Retinal pigment epithelial cell (primary cell): ENCODE data around the gene ATAD1.

Experiments
- DNase-seq: peaks from one replicate; pipeline ENCODE4 v3.0.0-alpha.2; 2010; ENCODE audit warnings: low read depth
- H3K4me3 ChIP-seq: 2 replicates; pipeline ENCODE4 v1.5.1; 2011; ENCODE audit warnings: mild to moderate bottlenecking, low read length, control low read depth, moderate library complexity
- TF ChIP-seq, protein P1 (sequence below): conservative IDR thresholded peaks from 2 replicates; pipeline ENCODE4 v1.5.1; 2011; ENCODE audit warnings: low read depth, low read length, control low read depth, inconsistent platforms

ATAD1 gene

DNA sequence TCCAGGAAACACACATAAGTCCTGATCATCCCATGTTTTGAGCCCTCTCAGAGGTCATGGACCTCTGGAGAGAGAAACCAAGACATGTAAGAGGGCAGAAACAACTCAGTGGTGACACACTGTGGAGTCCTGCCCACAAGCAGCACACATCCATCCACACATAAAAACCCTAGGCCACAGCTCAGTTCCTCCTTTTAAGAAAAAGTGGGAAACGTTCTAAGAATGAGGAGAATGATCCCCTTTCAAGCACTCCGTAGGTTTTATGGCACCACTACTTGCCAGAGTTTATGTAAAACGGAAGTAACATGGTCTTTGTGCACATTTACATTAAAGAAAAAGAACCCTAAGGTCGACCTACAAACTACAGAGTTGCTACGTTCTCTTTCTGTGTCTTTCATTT lies 19.9 kb downstream of the ATAD1 start:
- no peak overlapping the region for H3K4me3 ChIP-seq
- TF ChIP-seq, protein P1, sequence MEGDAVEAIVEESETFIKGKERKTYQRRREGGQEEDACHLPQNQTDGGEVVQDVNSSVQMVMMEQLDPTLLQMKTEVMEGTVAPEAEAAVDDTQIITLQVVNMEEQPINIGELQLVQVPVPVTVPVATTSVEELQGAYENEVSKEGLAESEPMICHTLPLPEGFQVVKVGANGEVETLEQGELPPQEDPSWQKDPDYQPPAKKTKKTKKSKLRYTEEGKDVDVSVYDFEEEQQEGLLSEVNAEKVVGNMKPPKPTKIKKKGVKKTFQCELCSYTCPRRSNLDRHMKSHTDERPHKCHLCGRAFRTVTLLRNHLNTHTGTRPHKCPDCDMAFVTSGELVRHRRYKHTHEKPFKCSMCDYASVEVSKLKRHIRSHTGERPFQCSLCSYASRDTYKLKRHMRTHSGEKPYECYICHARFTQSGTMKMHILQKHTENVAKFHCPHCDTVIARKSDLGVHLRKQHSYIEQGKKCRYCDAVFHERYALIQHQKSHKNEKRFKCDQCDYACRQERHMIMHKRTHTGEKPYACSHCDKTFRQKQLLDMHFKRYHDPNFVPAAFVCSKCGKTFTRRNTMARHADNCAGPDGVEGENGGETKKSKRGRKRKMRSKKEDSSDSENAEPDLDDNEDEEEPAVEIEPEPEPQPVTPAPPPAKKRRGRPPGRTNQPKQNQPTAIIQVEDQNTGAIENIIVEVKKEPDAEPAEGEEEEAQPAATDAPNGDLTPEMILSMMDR, result no peak
- DNase-seq, result no peak

DNA sequence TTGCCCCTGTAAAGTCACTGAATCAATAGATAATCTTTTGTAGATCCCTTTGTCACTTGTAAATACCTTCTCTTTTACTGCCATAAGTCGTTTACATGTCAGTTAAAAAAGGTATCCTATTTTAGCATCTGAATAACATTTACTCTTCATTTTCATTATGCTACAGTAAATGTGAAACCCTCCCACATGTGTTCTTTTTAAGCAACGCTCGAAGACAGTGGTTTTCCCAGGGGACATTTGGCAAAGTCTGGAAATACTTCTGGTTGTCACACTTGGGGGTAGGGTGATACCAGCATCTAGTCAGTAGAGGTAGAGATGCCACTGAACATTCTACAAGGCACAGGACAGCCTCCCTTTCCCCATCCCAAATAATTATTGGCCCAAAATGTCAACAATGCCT lies 23.7 kb downstream of the ATAD1 start:
- DNase-seq, result no peak
- TF ChIP-seq, protein P1, result no peak
- H3K4me3 ChIP-seq, result no peak overlapping the region

DNA sequence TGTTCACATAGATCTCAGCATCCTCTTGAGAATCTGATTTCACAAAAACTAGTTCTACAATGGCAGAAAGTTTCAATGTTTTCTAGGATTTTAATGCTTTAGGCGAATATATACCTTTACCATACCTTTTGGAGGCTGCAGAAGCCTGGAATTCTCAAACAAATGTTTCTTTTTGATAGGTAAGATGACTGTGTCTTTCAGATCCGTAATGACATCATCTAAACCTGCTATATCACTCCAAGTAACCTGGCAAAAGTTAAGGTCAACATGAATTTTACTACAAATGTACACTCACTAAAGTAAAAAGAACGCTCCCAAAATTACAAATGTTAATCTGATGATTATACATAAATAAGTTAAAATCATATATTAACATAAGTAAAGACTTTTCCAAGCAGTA lies 27.8 kb downstream of the ATAD1 start:
- DNase-seq, result no peak
- TF ChIP-seq, protein P1, result no peak
- no peak overlapping the region for H3K4me3 ChIP-seq

DNA sequence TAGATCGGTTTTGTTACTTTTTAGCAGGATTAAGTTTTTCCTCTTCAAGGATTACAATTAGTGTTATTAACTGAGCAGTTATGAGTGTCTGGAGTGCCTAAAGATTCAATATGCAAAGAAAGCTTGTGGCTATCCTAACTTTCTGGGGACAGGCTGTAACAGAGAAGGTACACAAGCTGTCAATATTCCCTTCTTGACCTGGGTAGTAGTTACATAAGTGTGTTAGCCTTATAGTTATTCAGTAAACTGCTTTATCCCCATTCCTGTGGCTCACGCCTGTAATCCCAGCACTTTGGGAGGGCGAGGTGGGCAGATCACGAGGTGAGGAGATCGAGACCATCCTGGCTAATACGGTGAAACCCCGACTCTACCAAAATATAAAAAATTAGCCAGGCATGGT lies 31.6 kb downstream of the ATAD1 start:
- no peak overlapping the region for H3K4me3 ChIP-seq
- TF ChIP-seq, protein P1, result no peak
- DNase-seq, result no peak

DNA sequence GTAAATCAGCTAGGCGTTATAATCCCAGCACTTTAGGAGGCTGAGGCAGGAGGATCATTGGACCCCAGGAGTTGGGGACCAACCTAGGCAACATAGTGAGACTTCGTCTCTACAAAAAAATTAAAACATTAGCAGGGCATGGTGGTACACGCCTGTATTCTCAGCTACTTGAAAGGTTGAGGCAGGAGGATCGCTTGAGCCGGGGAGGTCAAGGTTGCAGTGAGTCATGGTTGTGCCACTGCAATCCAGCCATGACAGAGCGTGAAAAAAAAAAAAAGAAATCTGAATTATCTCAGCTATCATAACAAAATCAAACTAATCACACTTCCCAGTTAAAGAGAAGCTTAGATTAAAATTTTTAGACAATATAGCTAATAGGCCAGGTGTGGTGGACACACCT lies 35.3 kb downstream of the ATAD1 start:
- no peak overlapping the region for H3K4me3 ChIP-seq
- no peak for DNase-seq
- TF ChIP-seq, protein P1, result no peak

DNA sequence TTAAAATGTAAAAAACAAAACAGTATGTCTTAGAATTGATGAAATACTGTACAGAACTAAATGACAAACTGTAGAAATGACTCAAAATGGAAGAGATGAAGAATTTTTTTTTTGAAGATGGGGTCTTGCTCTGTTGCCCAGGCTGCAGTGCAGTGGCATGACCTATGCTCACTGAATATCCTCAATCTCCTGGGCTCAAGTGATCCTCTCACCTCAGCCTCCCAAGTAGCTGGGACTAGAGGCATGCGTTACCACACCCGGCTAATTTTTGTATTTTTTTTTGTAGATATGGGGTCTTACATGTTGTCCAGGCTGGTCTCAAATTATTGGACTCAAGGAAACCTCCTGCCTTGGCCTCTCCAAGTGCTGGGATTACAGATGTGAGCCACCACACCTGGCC lies 36.5 kb downstream of the ATAD1 start:
- TF ChIP-seq, protein P1, result no peak
- DNase-seq, result no peak

DNA sequence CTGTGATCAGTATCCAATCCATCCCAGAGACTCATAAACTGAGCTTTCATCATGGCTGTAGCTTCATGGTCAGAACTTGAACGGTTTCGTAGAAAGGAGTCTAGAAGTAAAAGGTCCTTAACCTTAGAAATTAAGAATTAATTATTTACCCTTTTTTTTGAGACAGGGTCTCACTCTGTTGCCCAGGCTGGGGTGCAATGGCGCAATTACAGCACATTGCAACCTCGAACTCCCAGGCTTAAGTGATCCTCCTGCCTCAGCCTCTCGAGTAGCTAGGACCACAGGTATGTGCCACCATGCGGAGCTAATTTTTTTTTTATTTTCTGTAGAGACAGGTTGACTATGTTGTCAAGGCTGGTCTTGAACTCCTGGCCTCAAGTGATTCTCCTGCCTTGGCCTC lies 41.7 kb downstream of the ATAD1 start:
- TF ChIP-seq, protein P1, result no peak
- H3K4me3 ChIP-seq, result no peak overlapping the region
- no peak for DNase-seq

More for the DNA sequence above, 36.5 kb downstream of the ATAD1 start:
- no peak overlapping the region for H3K4me3 ChIP-seq
